GM18498 (cell line): ENCODE data around the gene UBE3C.
"Not testable (repeated sequence)": the region's sequence is repeated elsewhere in the genome, so short reads cannot be mapped to it uniquely, and the experiment has no call there.

ENCODE experiments used
- ATAC-seq: cut with Tn5 transposase; IDR thresholded peaks from one replicate; pipeline ENCODE4 v1.9.1; 2021; ENCODE audit warnings: mild to moderate bottlenecking, moderate library complexity; ENCODE audit not compliant: unreplicated experiment

UBE3C gene

DNA sequence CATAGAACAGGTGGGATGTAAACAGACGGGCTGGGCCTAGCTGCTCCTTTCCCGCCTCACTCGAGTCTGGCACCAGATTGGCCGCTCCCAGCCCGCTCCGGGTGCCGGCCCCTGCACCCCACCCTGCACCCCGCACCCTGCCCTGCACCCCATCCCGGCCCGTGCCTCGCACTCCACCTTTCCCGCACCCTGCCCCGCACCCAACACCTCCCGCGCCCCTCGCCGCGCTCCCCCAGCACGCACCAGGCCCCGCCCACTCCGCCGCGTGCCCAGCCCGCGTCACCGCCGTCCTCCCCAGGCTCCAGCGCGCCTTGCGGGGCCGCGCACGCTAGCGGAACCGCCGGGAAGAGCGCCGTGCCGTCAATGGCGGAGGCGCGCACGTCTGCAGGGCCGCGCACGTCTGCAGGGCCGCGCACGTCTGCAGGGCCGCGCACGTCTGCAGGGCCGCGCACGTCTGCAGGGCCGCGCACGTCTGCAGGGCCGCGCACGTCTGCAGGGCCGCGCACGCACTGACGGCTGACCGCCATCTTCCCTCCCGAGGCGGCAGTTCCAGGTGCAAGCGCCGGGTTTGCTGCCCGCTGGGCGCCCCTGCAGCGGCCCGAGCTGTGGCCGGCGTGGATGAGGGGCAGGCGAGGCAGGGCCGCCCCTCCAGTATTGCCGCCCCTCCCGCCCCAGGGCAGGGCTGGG is at the start of gene UBE3C:
Gene UBE3C (plus strand): TSS at position 503 of the 687 bp plus-strand sequence. CDS start 347 bp downstream, outside the sequence.
- peak; percentile 85 for ATAC-seq

DNA sequence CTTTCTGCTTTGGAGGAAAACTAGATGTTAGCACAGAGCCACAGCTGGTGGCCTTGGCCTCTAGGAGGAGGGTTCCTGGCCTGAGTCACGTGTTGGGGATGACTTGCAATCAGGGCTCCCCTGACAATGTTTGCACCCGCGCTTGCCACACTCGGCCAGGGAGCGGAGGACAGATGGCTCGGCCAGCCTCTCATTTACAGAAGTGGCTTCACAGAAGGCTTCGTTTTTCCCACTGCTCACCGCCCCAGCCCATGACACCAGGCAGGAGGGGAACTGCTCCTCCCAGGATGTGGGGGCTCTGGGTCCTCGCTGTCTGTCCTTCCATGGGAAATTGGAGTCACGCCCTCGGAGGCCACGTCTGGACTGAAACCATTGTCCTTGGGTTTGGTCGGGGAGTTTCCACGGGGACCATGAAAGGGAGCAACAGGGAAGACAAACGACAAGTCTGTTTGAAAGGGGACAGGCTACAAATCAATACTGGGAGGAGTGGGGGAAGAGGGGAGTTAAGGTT is 49.6 kb upstream of the UBE3C start:
- no peak for ATAC-seq

DNA sequence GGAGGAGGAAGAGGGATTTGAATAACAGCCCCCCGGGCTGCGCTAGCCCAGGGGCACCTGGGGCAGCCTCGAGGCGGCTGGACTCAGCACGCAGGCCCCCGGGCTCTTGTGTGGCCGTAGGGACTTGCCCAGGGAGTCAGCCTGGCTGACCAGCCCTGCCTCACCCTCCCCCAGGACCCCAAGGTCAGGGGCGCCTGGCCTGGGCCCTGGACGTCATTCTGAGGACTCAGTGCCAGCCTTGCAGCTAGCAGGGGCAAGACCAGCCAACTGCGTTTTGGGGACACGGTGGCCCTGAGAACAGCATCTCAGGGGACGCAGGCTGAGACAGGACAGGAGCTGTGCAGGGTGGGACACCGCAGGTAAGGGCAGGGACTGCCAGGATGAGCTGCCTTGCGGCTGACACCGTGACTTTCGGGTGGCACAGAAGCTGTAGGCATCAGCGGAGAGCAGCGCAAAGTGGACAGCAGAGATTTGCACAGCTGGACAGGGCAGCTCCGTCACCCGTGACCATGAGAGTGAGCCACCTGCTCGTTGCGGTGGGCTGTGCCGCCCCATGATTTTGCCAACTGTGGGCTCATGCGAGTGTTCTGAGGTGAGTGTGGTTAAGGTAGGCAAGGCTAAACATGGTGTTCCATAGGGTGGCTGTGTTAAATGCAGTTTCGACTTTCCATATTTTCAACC is 48.1 kb upstream of the UBE3C start:
- no peak for ATAC-seq

DNA sequence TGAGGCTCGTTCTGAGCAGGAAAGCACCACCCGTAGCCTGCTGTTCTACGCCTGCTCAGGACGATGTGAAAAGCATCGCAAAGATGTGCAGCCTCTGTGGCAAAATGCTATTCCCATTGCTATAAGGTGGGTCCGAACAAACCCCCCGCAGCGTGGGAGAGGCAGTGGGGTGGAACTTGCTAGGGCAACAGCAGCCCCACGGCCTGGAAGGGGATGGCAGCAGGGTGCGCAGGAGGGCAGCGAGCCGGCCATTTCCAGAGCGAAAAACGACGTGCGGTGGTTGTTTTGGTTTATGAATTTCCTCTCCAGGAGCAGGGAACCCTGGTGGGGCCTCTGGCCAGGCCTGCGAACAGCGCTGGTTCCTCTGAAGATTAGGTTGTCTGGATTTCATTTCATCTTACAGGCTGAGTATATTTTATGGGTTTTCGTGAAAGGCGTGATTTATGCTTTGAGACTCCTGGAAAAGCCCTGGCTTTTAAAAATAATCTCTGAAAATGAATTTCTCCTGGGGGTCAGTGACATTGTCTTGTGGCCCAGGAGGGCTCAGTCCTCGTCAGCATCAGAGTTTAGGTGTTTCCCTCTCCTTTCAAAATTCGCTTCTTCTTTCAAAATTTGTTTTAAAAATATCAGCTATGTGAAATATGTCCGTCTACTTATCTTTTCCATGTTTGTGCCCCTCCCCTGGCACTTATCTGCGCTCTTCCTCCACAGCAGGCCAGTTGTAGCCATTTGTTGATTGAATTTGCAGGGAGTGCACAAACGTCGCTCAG is 42.3 kb upstream of the UBE3C start:
- no peak for ATAC-seq

DNA sequence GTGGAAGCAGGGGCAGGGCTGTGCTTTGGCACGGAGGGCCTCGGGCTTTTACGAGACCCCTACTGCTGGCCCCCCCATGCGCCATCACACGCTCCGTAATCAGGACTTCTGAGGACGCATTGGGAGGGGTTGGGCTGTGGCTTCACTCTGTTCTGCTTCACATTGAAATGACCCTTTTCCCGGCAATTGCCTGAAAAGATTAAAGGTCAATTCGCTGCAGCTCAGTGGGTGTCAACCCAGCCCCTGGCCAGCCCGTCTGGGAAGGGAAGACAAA is 41.7 kb upstream of the UBE3C start:
- no peak for ATAC-seq

DNA sequence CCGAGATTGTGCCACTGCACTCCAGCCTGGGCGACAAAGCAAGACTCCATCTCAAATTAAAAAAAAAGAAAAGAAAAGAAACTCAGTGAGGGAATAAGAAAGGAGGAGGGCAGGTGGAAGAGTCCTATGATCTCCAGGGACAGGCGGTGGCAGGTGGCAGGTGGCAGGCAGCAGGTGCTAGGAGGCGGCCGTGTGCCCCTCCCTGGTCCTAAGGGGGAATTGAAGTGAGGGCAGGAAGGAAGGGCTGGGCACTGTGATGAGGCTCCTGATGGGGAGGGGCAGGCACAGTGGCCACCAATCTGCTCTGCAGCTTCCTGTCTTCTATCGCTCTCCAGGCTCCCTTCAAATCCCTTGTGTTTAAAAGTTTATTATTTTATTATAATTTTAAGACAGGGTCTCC is 41.2 kb upstream of the UBE3C start:
- ATAC-seq: no peak

DNA sequence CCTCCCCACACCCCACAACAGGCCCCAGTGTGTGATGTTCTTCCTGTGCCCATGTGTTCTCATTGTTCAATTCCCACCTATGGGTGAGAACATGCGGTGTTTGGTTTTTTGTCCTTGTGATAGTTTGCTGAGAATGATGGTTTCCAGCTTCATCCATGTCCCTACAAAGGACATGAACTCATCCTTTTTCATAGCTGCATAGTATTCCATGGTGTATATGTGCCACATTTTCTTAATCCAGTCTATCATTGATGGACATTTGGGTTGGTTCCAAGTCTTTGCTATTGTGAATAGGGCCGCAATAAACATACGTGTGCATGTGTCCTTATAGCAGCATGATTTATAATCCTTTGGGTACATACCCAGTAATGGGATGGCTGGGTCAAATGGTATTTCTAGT is 38.7 kb upstream of the UBE3C start:
- ATAC-seq: not testable (repeated sequence)

DNA sequence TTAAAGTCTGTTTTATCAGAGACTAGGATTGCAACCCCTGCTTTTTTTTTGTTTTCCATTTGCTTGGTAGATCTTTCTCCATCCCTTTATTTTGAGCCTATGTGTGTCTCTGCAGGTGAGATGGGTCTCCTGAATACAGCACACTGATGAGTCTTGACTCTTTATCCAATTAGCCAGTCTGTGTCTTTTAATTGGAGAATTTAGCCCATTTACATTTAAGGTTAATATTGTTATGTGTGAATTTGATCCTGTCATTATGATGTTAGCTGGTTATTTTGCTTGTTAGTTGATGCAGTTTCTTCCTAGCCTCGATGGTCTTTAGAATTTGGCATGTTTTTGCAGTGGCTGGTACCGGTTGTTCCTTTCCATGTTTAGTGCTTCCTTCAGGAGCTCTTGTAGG is 35.1 kb upstream of the UBE3C start:
- ATAC-seq: not testable (repeated sequence)

DNA sequence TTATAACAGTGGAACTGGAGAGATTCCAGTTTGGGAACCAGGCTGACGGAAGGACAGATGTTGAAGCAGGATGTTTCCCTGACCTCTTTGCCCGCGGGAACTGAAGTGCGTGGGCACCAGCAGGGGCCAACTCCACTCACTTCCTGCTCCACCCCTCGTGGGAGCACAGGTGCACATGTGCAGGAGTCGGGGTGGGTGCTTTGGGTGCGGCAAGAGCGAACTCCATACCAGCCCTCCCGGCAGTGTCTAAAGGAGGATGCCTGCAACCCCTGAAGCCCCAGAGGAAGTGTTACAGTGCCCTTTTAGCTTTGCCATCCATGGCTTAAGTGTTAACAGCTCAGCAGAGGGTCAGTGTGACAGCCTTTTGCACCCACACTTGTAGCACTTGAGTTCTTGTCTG is 27.4 kb upstream of the UBE3C start:
- no peak for ATAC-seq

DNA sequence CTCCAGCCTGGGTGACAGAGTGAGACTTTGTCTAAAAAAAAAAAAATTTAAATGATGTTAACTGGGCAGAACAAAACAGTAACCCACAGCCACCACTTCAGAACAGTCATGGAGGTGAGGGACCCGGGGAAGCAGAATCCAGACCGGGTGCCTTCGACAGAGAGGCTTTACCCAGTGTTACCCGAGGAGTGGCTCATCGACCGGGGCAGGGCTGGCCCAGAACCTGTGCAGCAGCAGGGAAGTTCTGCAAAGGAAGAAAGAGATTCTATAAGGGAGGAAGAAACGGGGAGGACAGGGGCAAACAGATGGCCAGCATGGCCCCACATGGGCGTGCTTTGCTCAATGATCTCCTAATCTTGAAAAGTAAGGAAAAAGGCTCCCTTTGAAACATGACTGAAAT is 26.0 kb upstream of the UBE3C start:
- no peak for ATAC-seq

DNA sequence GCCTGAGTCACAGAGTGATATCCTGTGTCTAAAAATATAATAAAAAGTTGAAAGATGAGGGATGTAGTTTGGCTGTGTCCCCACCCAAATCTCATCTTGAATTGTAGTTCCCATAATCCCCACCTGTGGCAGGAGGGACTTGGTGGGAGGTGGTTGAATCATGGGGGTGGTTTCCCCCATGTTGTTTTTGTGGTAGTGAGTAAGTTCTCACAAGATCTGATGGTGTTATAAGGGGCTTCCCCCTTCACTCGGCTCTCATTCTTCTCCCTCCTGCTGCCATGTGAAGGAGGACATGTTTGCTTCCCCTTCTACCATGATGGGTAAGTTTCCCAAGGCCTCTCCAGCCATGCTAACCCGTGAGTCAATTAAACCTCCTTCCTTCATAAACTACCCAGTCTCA is 25.1 kb upstream of the UBE3C start:
- no peak for ATAC-seq

DNA sequence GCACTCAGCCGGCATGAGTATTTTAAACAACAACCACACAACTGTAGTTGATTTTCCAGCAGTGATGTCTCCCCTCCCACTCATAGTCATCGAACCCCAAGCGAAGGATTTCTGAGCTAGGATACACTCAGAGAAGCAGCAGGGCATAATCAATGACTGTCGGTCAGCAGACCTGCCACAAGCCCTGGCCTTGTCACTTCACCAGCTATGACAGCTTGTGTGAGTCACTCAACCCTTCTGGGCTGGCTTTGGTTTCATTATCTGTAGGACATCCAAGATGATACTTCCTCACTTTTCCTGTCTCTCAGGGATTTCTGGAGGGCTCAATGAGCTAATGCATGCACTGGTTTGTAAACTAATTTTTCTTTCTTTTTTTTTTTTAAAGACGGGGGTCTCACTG is 22.0 kb upstream of the UBE3C start:
- no peak for ATAC-seq

DNA sequence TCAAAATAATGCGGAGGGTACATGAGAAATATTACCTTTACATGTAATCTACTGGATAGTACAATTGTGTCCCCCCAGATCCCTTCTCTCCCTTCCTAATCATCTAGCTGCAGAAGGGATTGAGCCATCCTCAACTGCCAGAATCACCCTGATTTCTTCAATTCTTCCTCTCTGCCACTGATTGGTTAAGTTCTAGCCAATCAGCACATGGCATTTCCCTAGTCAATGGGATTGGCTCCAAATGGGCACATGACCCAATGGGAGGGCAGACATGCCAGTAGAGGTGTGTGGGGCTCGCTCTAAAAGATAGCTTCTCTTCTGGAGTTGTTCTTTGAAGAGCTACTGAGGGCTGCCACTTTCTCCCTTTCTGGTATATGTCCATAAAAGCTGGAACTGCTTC is 20.9 kb upstream of the UBE3C start:
- no peak for ATAC-seq

DNA sequence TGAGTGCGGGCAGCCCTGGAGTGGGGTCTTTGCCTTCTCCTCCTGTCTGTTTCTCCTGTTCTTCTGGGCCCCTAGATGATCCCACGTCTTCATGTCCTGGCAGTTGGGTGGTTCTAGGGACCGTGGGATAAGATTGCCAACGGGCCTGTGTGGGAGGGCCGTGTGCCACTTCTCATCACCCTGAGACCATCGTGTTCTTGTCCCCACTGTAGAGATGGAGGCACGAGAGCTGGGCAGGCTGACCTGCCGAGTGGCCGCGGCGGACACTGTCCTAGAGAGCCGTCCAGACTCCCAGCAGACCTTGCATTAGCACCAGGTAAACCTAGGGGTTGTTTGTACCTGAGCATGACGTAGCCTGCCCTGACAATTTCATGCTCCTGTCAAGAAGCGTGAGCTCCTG is 18.5 kb upstream of the UBE3C start:
- no peak for ATAC-seq

DNA sequence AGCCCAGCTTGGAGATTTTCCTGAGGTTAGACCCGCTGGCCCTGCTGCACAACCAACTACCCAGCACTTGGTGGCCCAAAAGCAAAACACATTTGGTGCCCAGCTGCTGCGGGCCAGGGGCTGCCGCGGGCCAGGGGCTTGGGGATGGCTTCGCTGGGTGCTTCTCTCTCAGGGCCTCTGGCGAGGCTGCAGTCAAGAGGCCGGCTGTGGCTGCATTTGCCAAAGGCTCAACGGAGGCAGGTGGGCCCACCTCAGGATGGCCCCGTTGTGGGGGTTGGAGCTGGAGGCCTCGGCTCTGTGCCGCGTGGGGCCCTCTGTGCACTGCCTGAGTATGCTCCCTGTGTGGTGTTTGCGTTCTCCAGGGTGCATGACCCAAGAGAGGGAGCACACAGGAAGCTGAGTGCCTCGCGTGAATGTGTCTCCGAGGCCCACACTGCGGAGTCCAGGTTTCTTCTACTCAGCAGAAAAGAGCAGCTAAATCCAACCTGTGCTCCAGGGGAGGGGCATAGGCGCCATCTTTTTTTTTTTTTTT is 17.5 kb upstream of the UBE3C start:
- no peak for ATAC-seq

DNA sequence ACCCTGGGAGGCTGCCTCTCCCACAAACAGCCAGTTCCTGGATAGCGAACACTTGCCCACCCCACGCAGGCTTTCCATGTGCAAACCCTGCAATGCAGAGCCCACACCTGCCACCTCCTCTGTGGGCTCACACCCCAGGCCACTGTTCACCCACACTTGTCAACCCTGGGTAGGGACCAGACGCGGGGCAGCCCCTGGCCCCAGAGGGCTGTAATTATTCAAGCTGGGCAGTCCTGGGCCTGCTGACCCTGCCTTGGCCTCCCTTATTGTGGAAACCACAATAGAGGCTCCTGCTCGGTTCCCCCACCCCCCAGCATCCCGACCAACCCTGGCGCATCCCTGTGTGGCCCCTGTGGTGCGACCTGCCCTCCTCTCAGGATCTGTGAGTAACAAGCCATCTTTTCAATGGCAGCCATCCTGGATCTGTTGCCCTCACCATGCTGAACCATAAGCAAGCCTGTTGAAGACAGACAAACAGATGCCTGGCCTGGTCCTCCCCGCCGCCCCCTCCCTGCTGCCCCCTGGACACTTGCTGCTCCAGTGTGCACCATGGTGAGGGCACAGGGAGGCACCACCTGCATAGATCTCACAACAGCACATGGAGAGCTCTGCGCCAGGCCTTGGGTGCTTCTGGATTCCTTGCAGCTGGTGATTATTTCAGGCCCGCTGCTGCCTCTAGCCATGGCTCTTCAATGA is 15.8 kb upstream of the UBE3C start:
- ATAC-seq: no peak

DNA sequence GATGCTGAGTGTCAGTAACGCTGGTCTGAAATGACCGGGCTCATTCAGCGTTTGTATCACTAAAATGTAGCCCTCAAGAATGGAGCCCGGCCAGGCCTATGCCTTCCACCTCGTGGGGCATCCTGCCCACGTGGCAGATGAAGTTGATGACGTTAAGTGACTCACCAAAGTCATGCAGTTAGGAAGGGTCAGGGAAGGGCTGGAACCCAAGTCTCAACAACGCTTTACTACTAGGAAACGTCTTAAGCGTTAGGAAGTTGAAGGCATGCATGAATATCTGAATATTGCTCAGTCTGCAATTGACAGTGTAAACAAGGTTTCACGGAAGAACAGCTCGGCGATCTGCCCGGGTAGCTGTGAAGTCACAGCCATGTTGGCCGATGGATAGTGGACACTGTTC is 14.0 kb upstream of the UBE3C start:
- no peak for ATAC-seq

DNA sequence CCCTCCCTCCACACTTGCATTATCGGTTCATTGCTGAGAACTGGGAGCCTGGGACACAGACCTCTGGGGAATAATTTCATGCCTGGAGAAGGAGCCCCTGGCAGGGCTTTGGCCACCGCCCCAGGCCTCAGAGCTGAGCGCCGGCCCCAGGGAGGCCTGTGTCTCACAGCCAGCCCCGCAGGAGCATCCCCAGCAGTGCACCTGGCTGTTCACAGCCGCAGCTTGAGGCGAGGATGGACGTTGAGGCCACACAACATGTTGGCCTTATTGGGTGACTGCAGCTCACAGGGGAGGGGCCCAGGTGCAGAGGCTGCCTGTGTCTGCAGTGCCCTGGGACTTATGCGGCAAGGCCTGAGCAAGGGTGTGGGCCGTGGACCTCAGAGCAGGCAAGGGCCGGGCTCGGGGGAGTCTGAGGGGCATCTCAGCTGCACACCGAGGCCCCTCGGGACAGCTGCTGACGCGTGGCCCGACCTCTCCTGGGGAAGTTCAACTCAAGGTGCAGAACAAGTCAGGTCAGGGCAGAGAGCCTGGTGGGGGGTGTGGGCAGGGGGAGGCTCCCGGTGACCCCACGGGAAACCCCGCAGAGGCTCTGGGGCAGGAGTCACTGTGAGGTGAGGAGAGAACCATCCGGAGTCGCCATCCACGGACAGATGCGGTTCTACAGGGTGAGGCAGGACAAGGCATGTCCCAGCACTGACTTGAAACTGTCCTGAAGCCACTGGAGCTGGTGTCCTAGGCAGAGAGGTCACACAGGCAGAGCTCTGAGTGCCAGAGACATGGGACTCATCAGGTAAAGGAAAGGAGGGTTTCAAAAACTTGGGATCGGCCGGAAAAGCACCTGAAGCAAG is 13.1 kb upstream of the UBE3C start:
- no peak for ATAC-seq

DNA sequence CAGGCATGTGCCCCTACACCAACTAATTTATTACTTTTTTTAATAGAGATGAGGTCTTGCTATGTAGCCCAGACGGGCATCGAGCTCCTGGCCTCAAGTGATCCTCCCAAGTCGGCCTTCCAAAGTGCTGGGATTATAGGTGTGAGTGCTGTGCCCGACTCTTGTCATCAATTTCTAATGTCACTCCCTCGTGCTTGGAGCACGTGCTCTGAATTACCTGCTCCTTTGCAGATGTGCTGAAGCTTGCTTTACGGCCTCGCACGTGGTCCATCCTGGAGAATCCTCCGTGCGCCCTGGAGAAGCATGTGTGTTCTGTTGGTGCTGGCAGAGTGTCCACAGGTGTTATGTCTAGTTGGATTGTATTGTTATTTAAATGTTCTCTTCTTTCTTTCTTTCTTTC is 11.8 kb upstream of the UBE3C start:
- no peak for ATAC-seq

DNA sequence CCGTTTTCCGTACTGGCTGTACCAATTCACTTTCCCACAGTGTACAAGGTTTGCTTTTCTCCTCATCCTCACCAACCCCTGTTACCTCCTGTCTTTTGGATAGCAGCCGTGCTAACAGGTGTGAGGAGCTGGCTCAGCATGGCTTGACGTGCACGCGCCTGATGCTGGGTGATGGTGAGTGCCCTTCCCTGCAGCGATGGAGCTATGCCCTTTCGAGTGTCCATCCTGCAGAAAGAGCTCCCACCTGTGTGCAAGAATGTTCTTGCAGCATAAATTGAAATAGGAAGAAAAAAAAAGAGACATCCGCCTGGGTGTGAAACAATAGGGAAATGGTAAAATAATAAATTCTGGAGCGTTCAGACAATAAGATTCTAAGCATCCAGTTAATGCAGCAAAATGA is 9.5 kb upstream of the UBE3C start:
- ATAC-seq: no peak
